Measurements from ENCODE around the gene HSPA1B.
"Not testable (repeated sequence)": the region's sequence is repeated elsewhere in the genome, so short reads cannot be mapped to it uniquely, and the experiment has no call there.

The HSPA1B gene

GRCh38 chr6:31827286-31828079 is at the start of gene HSPA1B:
Gene HSPA1B, plus strand, starts transcription at chr6:31827738. Its CDS starts 213 bp downstream, at chr6:31827951.
- DNase-seq (ENCODE audit: low read depth), result peak; percentile 82

GRCh38 chr6:31778193-31778592 is 49.3 kb upstream of the HSPA1B start:
- no peak for DNase-seq (ENCODE audit: low read depth)

GRCh38 chr6:31778999-31779885 is 48.3 kb upstream of the HSPA1B start:
- DNase-seq (ENCODE audit: low read depth), result no peak

GRCh38 chr6:31779908-31780307 is 47.6 kb upstream of the HSPA1B start:
- DNase-seq (ENCODE audit: low read depth), result no peak

GRCh38 chr6:31780507-31781243 is 46.9 kb upstream of the HSPA1B start:
- DNase-seq (ENCODE audit: low read depth), result no peak

- DNase-seq (ENCODE audit: low read depth), result no peak
Measured at GRCh38 chr6:31781244-31782125, 46.1 kb upstream of the HSPA1B start.

GRCh38 chr6:31782126-31782855 is 45.2 kb upstream of the HSPA1B start:
- no peak for DNase-seq (ENCODE audit: low read depth)

- DNase-seq (ENCODE audit: low read depth), result no peak
Measured at GRCh38 chr6:31784098-31784925, 43.2 kb upstream of the HSPA1B start.

GRCh38 chr6:31785475-31785874 is 42.1 kb upstream of the HSPA1B start:
- DNase-seq (ENCODE audit: low read depth), result no peak

GRCh38 chr6:31791324-31792089 is 36.0 kb upstream of the HSPA1B start:
- no peak for DNase-seq (ENCODE audit: low read depth)

GRCh38 chr6:31792090-31792374 is 35.5 kb upstream of the HSPA1B start:
- DNase-seq (ENCODE audit: low read depth), result no peak

- no peak for DNase-seq (ENCODE audit: low read depth)
Measured at GRCh38 chr6:31792761-31793171, 34.8 kb upstream of the HSPA1B start.

- DNase-seq (ENCODE audit: low read depth), result not testable (repeated sequence)
Measured at GRCh38 chr6:31793927-31794245, 33.7 kb upstream of the HSPA1B start.

- no peak for DNase-seq (ENCODE audit: low read depth)
Measured at GRCh38 chr6:31794294-31794865, 33.2 kb upstream of the HSPA1B start.

- no peak for DNase-seq (ENCODE audit: low read depth)
Measured at GRCh38 chr6:31794866-31795615, 32.5 kb upstream of the HSPA1B start.

- DNase-seq (ENCODE audit: low read depth), result peak; percentile 67
Measured at GRCh38 chr6:31795616-31796298, 31.8 kb upstream of the HSPA1B start, which contains the start of gene VARS1. Gene VARS1, minus strand, starts transcription at chr6:31795752. Its CDS starts 535 bp downstream, at chr6:31795217.

- no peak for DNase-seq (ENCODE audit: low read depth)
Measured at GRCh38 chr6:31796993-31797385, 30.5 kb upstream of the HSPA1B start.

- DNase-seq (ENCODE audit: low read depth), result no peak
Measured at GRCh38 chr6:31797588-31797987, 29.9 kb upstream of the HSPA1B start.

Data from stimulated activated CD8-positive, alpha-beta memory T cell treated with anti-CD3 and anti-CD28 coated beads, Interleukin-7, amount 100 ng/mL, for 24 hours (primary cell).